PC-9 (cell line): ENCODE measurements around the gene RAB31.
"Not testable (repeated sequence)": the region's sequence is repeated elsewhere in the genome, so short reads cannot be mapped to it uniquely, and the experiment has no call there.

Source experiments
- CTCF ChIP-seq: fragments of 200-600 bp; sonication (generic); conservative IDR thresholded peaks from 2 replicates; pipeline ENCODE4 v1.6.1; 2017; ENCODE audit warnings: mixed run types, antibody characterized with exemption, mild to moderate bottlenecking, moderate library complexity
- EZH2 ChIP-seq: fragments of 200-600 bp; sonication (generic); IDR thresholded peaks from 2 replicates; pipeline ENCODE4 v1.8.0; 2017; ENCODE audit warnings: antibody characterized with exemption, low read depth

GRCh38 chr18:9857479-9857998, 149.4 kb downstream of the RAB31 start:
- not testable (repeated sequence) for TF ChIP-seq CTCF, EZH2
